ENCODE results near the gene OGT. TPM values are rescaled to one million over a fixed set of nuclear protein-coding genes. Genes with fewer than 3 reads are reported as not detected.
A peak's percentile ranks its signal among the peaks of the same experiment; 100 is the strongest.
"Not testable (repeated sequence)": the region's sequence is repeated elsewhere in the genome, so short reads cannot be mapped to it uniquely, and the experiment has no call there.

Gene OGT
- total RNA-seq, 4 donors from 2014 or later = 72.2 to 139 (median 90.6) TPM

- H3K4me3 ChIP-seq (ENCODE audit: low read depth, poor library complexity, severe bottlenecking) = no peak overlapping the region
- no peak for DNase-seq (ENCODE audit: low spot score in 2 of 2)
- intact Hi-C loops (cut with DNase I; ENCODE audit: low total_unique reads) = no loop called here
- no peak for TF ChIP-seq CTCF (IDR thresholded peaks at IDR 0.05)
- TF ChIP-seq POLR2A (IDR thresholded peaks at IDR 0.05) = no peak
- 46 to 65% methylated on average over 5 of the region's 5 CpGs for WGBS, 2 donors
Measured at GRCh38 chrX:71581210-71581609, 48.3 kb downstream of the OGT start.

- intact Hi-C loops (cut with DNase I; ENCODE audit: low total_unique reads) = no loop called here
- WGBS, 2 donors = 96 to 97% methylated on average over 2 of the region's 2 CpGs
- H3K4me3 ChIP-seq (ENCODE audit: low read depth, poor library complexity, severe bottlenecking) = no peak overlapping the region
- no peak for DNase-seq (ENCODE audit: low spot score in 2 of 2)
- TF ChIP-seq CTCF (IDR thresholded peaks at IDR 0.05) (no peak), POLR2A (IDR thresholded peaks at IDR 0.05) (no peak)
Measured at GRCh38 chrX:71586929-71587328, 54.0 kb downstream of the OGT start.

GRCh38 chrX:71593210-71593609 is 60.3 kb downstream of the OGT start:
- H3K4me3 ChIP-seq (ENCODE audit: low read depth, poor library complexity, severe bottlenecking); intact Hi-C loops (cut with DNase I; ENCODE audit: low total_unique reads); DNase-seq (ENCODE audit: low spot score in 2 of 2): not testable (repeated sequence)
- 84 to 100% methylated on average over 5 to 8 of the region's 8 CpGs for WGBS, 2 donors

GRCh38 chrX:71599965-71600364 is 67.1 kb downstream of the OGT start:
- TF ChIP-seq CTCF (IDR thresholded peaks at IDR 0.05) (no peak), POLR2A (IDR thresholded peaks at IDR 0.05) (no peak)
- no peak for DNase-seq (ENCODE audit: low spot score in 2 of 2)
- no peak overlapping the region for H3K4me3 ChIP-seq (ENCODE audit: low read depth, poor library complexity, severe bottlenecking)
- intact Hi-C loops (cut with DNase I; ENCODE audit: low total_unique reads) = no loop called here
- 83% methylated on average over 2 of the region's 2 CpGs for WGBS, 2 donors

GRCh38 chrX:71603618-71604017 is 70.7 kb downstream of the OGT start:
- TF ChIP-seq POLR2A (IDR thresholded peaks at IDR 0.05) = no peak
- TF ChIP-seq CTCF (IDR thresholded peaks at IDR 0.05) = no peak
- intact Hi-C loops (cut with DNase I; ENCODE audit: low total_unique reads) = no loop called here
- 87 to 88% methylated on average over 32 to 33 of the region's 33 CpGs for WGBS, 2 donors

GRCh38 chrX:71604141-71604540 is 71.2 kb downstream of the OGT start:
- TF ChIP-seq CTCF (IDR thresholded peaks at IDR 0.05) = no peak
- TF ChIP-seq POLR2A (IDR thresholded peaks at IDR 0.05) = no peak
- H3K4me3 ChIP-seq (ENCODE audit: low read depth, poor library complexity, severe bottlenecking) = no peak overlapping the region
- no peak for DNase-seq (ENCODE audit: low spot score in 2 of 2)
- WGBS, 2 donors = 94 to 99% methylated on average over 10 of the region's 10 CpGs
- intact Hi-C loops (cut with DNase I; ENCODE audit: low total_unique reads) = no loop called here

More at GRCh38 chrX:71603618-71604017, 70.7 kb downstream of the OGT start:
- no peak overlapping the region for H3K4me3 ChIP-seq (ENCODE audit: low read depth, poor library complexity, severe bottlenecking)
- peak in 1 of 2 donors; percentile 31 for DNase-seq (ENCODE audit: low spot score in 2 of 2)
